Measurements from ENCODE around the gene ELMO1. TPM values are rescaled to one million over a fixed set of nuclear protein-coding genes. Genes with fewer than 3 reads are reported as not detected.

The ELMO1 gene
- total RNA-seq, 6 donors from 2014 or later, result 51.4 to 204 (median 73.7) TPM

GRCh38 chr7:37194943-37195342 lies 253.7 kb downstream of the ELMO1 start:
- Histone ChIP-seq H3K36me3 (peaks cover 0 to 19% (median 7%) of the 10 kb centered on the region in 4 donors), H3K4me3 (no peak overlapping the region), H3K27ac (no peak overlapping the region), H3K9me3 (no peaks in the 10 kb centered on the region), H3K27me3 (no peaks in the 10 kb centered on the region), H3K4me1 (peaks cover 0 to 12% (median 6%) of the 10 kb centered on the region in 4 donors)
- WGBS, 2 donors, result 100% methylated on average over 4 of the region's 4 CpGs
- ATAC-seq (ENCODE audit: low FRiP score in 2 of 2) (no peak), DNase-seq (no peak)
- no peak for TF ChIP-seq POLR2A (IDR thresholded peaks at IDR 0.05)
- TF ChIP-seq CTCF (IDR thresholded peaks at IDR 0.05), result no peak
- TF ChIP-seq EP300 (IDR thresholded peaks at IDR 0.05), result no peak
- no peak for TF ChIP-seq POLR2AphosphoS5 (IDR thresholded peaks at IDR 0.05)

GRCh38 chr7:37193775-37194135 lies 254.9 kb downstream of the ELMO1 start:
- no peak for TF ChIP-seq POLR2AphosphoS5 (IDR thresholded peaks at IDR 0.05)
- no peak for TF ChIP-seq EP300 (IDR thresholded peaks at IDR 0.05)
- TF ChIP-seq CTCF (IDR thresholded peaks at IDR 0.05), result no peak
- no peak for TF ChIP-seq POLR2A (IDR thresholded peaks at IDR 0.05)
- Histone ChIP-seq H3K4me1 (peaks cover 0 to 11% (median 5%) of the 10 kb centered on the region in 4 donors), H3K4me3 (no peak overlapping the region), H3K9me3 (no peaks in the 10 kb centered on the region), H3K27ac (no peak overlapping the region), H3K27me3 (no peaks in the 10 kb centered on the region), H3K36me3 (peaks cover 0 to 19% (median 7%) of the 10 kb centered on the region in 4 donors)
- 85 to 86% methylated on average over 2 of the region's 2 CpGs for WGBS, 2 donors
- ATAC-seq (ENCODE audit: low FRiP score in 2 of 2) (no peak), DNase-seq (no peak)

- WGBS, 2 donors, result 84 to 86% methylated on average over 16 of the region's 16 CpGs
- Histone ChIP-seq H3K4me3 (no peak overlapping the region), H3K27ac (no peak overlapping the region), H3K36me3 (peaks cover 0 to 19% (median 7%) of the 10 kb centered on the region in 4 donors), H3K27me3 (no peaks in the 10 kb centered on the region), H3K9me3 (no peaks in the 10 kb centered on the region), H3K4me1 (peaks cover 0 to 6% (median under 1%) of the 10 kb centered on the region in 4 donors)
- no peak for DNase-seq
- ATAC-seq (ENCODE audit: low FRiP score in 2 of 2), result no peak
- TF ChIP-seq EP300 (IDR thresholded peaks at IDR 0.05) (no peak), POLR2AphosphoS5 (IDR thresholded peaks at IDR 0.05) (no peak), CTCF (IDR thresholded peaks at IDR 0.05) (no peak), POLR2A (IDR thresholded peaks at IDR 0.05) (no peak)
These were observed 255.4 kb downstream of the ELMO1 start for GRCh38 chr7:37193087-37193774.

- DNase-seq, result no peak
- H3K27me3 ChIP-seq, result no peaks in the 10 kb centered on the region
- TF ChIP-seq POLR2A (IDR thresholded peaks at IDR 0.05) (no peak), CTCF (IDR thresholded peaks at IDR 0.05) (no peak), EP300 (IDR thresholded peaks at IDR 0.05) (no peak), POLR2AphosphoS5 (IDR thresholded peaks at IDR 0.05) (no peak)
- no peak for ATAC-seq (ENCODE audit: low FRiP score in 2 of 2)
- no peak overlapping the region for H3K4me3 ChIP-seq
- no peak overlapping the region for H3K27ac ChIP-seq
- H3K4me1 ChIP-seq, result no peaks in the 10 kb centered on the region
- H3K36me3 ChIP-seq, result peaks cover 0 to 15% (median 7%) of the 10 kb centered on the region in 4 donors
- WGBS, 2 donors, result 92 to 94% methylated on average over 6 of the region's 6 CpGs
- H3K9me3 ChIP-seq, result no peaks in the 10 kb centered on the region
These were observed 256.9 kb downstream of the ELMO1 start for GRCh38 chr7:37191797-37192196.

GRCh38 chr7:37187179-37187578 lies 261.5 kb downstream of the ELMO1 start:
- H3K27ac ChIP-seq, result no peak overlapping the region
- DNase-seq (no peak), ATAC-seq (ENCODE audit: low FRiP score in 2 of 2) (no peak)
- WGBS, 2 donors, result 48 to 81% methylated on average over 2 of the region's 2 CpGs
- no peaks in the 10 kb centered on the region for H3K36me3 ChIP-seq
- H3K4me3 ChIP-seq, result no peak overlapping the region
- H3K27me3 ChIP-seq, result no peaks in the 10 kb centered on the region
- peaks cover 0 to under 1% (median under 1%) of the 10 kb centered on the region in 4 donors for H3K4me1 ChIP-seq
- no peaks in the 10 kb centered on the region for H3K9me3 ChIP-seq
- TF ChIP-seq CTCF (IDR thresholded peaks at IDR 0.05) (no peak), EP300 (IDR thresholded peaks at IDR 0.05) (no peak), POLR2AphosphoS5 (IDR thresholded peaks at IDR 0.05) (no peak), POLR2A (IDR thresholded peaks at IDR 0.05) (no peak)
